ENCODE measurements around the gene TUBB3.
"Not testable (repeated sequence)": the region's sequence is repeated elsewhere in the genome, so short reads cannot be mapped to it uniquely, and the experiment has no call there.

TUBB3 gene

DNA sequence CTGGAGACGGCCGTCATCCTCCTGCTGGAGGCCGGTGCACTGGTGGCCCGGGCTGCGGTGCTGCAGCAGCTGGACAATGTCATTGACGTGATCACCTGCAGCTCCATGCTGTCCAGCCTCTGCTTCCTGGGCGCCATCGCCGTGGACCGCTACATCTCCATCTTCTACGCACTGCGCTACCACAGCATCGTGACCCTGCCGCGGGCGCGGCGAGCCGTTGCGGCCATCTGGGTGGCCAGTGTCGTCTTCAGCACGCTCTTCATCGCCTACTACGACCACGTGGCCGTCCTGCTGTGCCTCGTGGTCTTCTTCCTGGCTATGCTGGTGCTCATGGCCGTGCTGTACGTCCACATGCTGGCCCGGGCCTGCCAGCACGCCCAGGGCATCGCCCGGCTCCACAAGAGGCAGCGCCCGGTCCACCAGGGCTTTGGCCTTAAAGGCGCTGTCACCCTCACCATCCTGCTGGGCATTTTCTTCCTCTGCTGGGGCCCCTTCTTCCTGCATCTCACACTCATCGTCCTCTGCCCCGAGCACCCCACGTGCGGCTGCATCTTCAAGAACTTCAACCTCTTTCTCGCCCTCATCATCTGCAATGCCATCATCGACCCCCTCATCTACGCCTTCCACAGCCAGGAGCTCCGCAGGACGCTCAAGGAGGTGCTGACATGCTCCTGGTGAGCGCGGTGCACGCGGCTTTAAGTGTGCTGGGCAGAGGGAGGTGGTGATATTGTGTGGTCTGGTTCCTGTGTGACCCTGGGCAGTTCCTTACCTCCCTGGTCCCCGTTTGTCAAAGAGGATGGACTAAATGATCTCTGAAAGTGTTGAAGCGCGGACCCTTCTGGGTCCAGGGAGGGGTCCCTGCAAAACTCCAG is 3.4 kb upstream of the TUBB3 start:
- no peak for DNase-seq

DNA sequence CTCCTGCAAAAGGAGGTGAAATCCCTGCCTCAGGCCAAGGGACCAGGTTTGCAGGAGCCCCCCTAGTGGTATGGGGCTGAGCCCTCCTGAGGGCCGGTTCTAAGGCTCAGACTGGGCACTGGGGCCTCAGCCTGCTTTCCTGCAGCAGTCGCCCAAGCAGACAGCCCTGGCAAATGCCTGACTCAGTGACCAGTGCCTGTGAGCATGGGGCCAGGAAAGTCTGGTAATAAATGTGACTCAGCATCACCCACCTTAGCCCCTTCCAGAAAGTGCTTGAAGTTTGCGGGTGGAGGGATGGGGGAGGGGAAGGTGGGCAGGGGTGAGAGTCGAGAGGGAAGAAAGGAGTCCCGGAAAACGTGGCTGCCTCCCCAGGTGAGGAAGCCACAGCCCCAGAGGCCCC is 2.4 kb upstream of the TUBB3 start:
- no peak for DNase-seq

DNA sequence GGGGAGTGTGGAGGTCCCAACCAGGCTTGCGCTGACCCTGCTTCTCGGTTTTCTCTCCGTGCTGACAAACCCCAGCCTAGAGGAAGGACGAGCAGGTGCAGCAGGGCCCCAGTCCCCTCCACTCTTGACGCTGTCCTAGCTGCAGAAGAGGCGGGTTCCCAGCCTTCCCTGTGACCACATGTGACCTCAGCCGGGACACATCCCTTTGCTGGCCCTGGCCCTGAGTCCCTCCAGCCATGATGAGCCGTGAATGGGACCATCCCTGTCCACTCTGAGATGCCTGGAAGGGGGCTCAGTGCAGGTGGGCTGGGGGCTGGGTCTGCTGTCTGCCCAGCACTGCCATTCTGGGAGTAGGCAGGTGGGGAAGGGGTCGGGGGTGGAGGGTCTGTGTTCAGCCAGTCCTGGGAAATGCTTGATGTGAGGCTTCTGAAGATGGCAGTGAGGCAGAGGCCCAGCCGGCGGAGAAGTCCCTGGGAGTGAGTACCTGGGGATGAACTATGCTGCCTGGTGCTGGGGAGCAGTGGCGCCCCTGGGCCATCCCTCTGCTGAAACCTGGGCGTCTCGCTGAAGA is 1.9 kb upstream of the TUBB3 start:
- no peak for DNase-seq

DNA sequence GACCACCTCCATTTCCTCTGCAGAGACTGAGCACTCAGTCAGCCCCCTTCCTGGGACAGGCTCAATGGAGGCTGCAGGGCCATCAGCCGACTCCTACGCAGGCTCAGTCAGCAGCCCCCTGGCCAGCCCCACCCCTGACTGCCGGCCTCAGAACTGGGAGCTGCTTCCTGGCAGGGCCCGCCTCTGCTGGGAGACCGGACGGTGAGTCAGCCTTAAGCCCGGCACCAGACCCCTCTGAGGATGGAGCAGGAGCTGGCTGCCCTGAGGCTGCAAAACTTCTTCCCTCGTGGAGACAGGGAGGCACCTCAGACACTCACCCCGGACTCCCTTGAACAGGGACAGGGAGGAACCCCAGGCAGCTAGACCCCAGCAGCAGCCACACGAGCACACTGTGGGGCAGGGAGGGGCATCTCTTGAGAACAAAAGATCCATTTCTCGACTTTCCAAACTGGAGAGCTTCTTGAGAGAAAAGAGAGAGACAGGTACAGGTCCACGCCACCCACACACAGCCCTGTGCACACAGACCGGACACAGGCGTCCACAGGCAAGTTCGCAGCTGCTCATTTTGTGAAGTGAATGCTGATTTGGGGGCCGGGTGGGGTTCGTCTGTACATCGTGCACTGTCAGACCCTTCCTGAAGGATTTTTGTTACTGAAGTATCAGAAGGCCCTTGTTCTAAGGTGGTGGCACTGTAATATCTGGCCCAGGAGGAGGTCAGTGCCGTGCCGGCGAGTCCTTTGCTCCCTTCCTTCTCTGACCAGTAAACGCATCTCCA is 1.3 kb upstream of the TUBB3 start:
- no peak for DNase-seq

DNA sequence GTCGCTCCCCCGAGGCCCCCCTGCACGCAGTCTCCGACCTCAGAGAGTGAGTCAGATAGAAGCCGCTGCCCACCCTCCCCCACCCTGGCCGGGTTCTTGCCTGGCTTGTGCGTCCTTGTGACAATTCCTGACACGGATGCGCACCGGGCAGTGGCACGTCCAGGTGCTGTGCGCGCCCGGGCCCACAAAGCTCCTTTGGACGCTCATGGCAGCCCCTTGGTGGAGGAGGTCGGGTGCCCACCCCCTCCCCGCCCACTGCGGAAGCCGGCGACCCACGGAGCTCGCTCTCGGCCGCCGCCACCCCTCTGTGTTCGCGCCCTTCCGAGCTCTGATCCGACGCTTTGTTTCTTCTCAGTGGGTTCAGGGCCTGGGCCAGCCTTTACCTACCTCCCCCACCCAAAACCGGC is 662 bp upstream of the TUBB3 start:
- DNase-seq = no peak

DNA sequence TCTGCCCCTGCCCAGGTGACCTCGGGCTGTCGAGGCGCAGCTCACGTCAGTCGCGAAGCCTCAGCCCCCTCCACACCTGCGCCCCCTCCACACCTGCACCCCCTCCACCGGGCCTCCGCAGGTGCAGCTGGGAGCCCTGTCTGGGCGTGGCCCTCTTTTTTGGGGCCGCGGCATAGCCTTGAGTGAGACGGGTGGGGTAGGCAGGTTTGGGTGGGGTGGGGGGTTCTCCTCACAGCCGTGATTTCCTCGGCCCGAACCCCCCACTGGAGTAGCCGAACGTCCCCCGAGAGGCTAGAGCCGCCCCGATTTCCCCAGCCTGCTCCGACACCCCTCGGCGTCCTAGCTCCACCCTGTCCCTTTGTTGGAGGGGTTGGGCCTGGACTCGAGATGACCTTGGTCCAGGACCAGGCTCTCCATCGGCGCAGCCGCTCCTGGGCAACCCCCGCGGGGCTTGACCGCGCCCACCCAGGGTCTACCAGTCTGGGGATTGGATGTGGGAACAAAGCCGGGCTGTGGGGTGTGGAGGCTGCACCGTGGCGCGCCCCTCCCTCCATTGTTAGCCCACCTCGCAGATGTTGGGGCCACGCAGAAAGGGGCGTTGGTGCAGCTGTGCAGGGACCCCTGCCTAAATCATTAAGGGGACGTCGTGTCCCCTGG is 626 bp downstream of the TUBB3 start:
- DNase-seq = no peak

DNA sequence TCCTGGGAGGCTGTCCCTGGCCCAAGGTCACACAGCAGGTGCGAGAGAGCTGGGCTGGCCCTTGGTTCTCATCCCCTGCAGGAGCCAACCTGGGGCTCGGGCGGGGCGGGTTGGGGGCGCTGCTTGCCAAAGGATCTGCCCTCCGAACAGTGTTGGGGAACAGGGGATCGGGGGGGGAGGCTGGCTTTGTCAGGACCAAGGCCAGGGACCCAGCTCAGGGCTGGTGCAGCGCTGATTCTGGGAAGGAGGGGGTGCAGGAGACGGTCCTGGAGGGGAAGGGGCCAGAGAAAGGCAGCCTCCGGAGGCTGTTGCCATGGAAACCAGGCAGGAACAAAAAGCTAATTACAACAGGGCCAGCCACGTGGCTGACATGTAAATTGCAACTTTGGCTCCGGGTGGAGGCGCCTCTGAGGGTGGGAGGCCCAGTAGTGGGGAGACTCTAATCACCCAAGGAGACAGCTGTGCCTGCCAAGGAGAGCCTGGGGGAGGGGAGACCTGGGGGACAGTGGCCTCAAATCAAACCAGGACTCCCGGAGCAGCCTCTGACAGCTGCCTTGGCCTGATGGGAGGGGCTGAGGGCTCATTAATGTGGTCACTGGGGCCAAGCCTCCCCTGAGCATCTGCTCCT is 1.3 kb downstream of the TUBB3 start:
- DNase-seq = no peak

DNA sequence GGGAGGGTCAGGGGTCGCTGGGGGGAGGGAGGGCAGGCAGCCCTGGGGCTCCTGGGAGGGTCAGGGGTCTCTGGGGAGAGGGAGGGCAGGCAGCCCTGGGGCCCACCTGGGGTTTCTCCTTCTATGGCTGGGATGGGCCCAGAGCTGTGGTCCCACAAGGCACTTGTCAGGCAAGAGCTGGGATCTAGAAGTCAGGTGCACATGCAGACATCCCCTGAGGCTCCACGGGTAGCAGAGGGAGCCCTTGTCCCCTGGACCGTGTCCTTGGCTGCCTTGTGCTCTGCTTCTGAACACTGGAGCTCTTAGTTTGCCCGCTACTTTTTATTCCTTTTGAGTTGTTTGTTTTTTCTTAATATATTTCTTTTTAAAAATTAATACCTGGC is 1.8 kb downstream of the TUBB3 start:
- DNase-seq = no peak

DNA sequence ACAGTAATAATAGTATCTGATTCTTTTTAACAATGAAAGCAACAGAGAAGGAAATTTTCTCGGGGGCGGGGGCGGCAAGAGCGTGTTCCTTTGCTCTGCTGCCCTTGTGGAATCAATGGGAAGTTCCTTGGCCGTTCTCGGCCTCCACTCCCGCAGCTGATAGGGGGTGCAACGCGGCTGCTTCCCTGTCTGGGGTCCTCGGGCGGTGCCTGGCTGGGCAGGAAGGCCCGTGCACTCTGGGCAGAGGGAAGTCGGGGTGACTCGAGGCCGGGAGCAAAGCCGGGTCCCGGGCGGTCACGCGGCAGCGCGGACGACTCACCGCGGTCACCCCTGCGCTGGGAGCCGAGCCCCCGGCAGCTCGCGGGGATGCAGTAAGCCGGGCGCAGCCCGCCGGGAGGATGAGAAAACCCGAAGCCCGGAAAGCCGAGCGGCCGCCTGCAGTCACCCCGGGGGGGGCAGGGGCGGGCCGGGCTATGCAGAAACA is 2.5 kb downstream of the TUBB3 start:
- no peak for DNase-seq

DNA sequence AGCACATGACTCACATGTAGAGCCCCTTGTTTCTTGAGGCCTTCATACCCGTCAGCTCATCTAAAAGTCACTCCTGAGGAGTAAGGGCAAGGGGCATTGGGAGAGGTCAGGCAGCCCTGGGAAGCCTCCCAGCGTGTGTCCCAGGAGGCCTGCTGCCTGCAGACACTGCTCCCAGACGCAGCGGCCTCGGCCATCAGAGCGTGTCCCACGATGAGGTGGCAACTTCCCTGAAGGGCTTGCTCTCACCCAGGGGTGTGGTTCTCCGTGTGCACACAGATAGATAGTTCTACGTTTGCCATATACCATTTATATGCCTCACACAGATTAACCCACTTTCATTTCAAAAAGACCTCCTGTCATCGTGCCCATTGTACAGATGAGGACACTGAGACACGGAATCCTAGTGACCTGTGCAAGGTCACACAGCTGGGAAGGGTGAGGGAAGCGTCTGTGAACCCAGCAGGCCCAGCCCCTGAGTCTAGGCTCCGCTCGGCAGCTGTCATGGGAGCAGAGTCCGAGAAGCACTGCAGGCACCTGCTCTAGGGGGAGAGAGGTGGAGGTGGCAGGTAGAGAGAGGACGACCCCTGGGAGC is 8.3 kb downstream of the TUBB3 start:
- DNase-seq = no peak

DNA sequence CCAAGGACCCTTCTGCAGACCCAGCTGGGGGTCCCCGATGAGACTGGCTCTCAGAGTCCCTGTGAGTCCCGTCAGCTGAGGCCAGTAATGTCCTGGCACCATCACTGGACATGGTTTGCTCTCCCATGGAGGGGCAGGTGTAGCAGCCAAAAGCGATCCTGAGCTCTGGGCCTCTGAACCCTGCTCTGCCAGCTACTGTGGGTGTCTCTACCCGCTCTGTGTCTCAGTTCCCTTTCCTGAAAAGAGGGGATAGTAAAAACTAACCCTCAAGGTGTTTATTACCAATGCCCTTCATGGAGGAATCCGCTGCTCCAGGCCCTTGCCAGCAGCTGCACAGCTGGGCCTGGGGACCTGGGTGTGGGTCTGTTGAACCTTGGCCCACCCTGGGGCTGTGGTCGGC is 8.8 kb downstream of the TUBB3 start:
- DNase-seq = no peak

DNA sequence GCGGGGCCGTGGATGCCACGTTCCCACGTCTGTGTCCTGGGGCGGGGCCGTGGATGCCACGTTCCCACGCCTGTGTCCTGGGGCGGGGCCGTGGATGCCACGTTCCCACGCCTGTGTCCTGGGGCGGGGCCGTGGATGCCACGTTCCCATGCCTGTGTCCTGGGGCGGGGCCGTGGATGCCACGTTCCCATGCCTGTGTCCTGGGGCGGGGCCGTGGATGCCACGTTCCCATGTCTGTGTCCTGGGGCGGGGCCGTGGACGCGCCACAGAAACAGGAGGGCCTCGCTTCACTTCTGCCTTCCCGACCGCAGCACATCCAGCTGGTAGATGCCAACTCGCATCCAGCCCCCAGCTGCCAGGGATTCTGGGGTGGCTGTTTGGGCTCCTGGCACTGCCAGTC is 10.9 kb downstream of the TUBB3 start:
- not testable (repeated sequence) for DNase-seq

DNA sequence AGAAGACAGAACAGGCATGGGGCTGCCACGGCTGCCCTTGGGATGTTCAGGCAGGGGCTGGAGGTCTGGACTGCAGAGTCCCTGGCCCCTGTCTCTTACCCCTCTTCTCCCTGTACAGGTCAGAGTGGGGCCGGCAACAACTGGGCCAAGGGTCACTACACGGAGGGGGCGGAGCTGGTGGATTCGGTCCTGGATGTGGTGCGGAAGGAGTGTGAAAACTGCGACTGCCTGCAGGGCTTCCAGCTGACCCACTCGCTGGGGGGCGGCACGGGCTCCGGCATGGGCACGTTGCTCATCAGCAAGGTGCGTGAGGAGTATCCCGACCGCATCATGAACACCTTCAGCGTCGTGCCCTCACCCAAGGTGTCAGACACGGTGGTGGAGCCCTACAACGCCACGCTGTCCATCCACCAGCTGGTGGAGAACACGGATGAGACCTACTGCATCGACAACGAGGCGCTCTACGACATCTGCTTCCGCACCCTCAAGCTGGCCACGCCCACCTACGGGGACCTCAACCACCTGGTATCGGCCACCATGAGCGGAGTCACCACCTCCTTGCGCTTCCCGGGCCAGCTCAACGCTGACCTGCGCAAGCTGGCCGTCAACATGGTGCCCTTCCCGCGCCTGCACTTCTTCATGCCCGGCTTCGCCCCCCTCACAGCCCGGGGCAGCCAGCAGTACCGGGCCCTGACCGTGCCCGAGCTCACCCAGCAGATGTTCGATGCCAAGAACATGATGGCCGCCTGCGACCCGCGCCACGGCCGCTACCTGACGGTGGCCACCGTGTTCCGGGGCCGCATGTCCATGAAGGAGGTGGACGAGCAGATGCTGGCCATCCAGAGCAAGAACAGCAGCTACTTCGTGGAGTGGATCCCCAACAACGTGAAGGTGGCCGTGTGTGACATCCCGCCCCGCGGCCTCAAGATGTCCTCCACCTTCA is 11.7 kb downstream of the TUBB3 start:
- no peak for DNase-seq

DNA sequence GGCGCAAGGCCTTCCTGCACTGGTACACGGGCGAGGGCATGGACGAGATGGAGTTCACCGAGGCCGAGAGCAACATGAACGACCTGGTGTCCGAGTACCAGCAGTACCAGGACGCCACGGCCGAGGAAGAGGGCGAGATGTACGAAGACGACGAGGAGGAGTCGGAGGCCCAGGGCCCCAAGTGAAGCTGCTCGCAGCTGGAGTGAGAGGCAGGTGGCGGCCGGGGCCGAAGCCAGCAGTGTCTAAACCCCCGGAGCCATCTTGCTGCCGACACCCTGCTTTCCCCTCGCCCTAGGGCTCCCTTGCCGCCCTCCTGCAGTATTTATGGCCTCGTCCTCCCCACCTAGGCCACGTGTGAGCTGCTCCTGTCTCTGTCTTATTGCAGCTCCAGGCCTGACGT is 12.5 kb downstream of the TUBB3 start:
- DNase-seq = not testable (repeated sequence)

DNA sequence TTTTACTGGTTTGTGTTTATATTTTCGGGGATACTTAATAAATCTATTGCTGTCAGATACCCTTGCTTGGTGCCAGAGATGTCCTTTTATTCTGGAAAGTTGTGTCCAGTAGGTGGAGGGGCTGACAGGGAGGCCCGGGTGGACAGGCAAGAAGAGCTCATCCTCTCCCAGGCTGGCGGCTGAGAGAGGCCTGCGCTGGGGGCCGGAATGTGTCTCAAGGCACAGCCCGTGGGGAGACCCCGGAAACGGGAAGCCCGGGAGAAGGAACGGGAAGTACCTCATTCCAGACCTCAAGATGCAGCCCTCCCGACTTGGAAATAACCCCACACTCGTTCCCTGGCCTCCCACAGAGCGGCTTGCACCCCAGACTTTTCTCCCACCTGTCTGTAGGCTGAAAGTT is 12.9 kb downstream of the TUBB3 start:
- DNase-seq = no peak

DNA sequence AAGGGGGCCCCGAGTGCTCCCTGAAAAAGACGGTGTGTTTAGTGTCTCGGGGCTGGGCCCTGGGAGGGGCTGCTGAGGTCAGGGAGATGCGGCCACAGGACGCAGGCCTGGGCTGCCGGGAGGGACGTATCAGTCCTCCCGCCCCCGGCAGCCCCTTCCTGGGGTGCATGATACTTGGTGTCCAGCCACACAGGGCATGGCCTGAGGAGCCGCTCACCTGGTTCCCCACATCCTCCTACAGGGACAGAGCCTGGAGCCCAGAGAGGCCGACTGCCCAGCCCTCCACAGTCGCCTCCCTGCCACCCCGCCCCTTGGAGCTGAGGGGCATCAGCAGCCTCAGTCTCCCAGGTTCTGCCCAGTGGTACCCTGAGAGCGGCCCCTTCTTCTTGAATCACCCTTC is 13.4 kb downstream of the TUBB3 start:
- no peak for DNase-seq

DNA sequence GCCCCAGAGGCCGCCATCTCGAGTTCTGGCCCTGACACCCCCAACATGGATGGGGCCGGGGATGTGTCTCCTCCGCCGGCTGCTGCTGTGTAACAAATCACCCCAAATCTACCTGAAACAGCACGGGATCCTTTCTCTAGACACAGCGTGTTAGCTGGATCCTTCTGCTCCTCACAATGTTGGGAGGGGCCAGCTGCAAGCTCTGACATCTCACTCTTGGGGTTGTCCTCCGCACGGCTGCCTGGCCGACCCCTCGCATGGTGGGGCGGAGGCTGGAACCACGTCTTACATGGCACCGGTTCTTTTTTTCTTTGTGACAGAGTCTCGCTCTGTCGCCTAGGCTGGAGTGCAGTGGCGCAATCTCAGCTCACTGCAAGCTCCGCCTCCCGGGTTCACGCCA is 13.8 kb downstream of the TUBB3 start:
- DNase-seq = no peak

DNA sequence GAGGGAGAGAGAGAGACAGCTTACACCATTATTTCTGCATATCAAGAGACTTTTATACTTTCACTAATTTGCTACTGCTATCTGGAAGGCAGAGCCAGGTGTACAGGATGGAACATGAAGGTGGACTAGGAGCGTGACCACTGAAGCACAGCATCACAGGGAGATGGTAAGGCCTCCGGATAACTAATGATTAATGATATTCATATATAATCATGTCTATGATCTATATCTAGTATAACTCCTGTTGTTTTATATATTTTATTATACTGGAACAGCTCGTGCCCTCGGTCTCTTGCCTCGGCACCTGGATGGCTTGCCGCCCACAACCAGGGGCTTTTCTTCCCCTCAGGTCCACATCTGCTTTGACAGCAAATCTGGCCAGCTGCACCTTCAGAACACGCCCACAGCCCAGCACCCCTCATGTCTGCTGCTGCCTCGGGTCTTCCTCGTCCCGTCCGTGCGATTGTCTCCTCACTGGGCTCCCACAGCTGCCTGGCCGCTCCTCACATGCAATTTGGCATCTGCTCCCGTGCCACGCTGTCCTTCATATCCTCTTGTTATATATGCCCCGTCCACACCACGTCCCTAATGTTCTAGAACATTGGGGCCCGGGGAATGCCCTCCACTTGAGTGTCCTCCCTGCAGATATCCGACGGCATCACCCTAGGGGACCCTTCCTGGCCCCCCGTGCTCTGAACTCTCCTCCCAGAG is 15.2 kb downstream of the TUBB3 start:
- DNase-seq = no peak

DNA sequence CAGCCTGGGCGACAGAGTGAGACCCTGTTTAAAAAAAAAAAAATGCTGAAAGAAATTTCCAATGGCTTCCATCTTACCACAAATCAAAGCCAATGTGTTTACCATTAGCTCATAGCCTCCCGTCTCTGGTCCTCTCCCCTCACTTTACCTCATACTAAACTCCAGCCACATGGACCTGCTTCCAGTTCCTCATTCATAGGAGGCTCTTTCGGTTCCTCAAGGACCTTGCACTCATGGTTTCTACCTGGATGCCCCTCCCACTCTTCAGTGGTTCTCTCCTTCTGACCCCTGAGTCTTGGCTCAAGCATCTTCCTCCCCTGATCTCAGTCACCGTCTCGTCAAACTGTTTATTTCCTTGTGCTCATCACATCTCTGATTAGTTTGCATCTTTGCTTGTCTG is 21.6 kb downstream of the TUBB3 start:
- DNase-seq = no peak

DNA sequence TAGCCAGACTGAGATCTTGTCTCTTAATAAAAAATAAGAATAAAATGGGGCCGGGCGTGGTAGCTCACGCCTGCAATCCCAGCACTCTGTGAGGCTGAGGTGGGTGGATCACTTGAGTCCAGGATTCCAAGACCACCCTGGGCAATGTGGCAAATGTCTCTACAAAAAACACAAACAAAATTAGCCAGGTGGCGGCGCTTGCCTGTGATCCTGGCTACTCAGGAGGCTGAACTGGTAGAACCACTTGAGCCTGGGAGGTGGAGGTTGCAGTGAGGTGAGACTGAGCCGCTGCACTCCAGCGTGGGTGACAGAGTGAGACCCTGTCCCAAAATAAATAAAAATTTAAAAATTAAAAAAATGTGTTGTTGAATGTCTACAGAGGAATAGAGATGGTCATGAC is 22.5 kb downstream of the TUBB3 start:
- DNase-seq = no peak

DNA sequence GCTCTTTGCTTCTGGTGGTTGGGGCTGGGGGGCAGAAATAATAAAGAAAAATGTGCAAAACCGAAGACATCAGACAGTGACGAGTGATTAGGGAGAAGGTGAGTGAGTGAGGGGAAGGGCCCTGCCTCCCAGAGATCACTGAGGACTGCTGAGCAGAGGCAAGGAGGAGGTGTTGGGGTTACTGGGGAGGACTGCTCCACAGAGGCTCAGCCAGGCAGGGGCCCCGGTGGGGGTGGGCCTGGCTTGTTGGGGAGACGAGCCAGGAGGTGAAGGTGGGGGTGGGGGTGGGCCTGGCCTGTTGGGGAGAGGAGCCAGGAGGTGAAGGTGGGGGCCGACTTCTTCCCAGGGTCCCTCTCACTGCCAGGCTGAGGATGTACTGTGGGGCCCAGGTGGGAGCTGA is 23.4 kb downstream of the TUBB3 start:
- DNase-seq = no peak

Measured in hippocampal formation (tissue), 2 donors.